ELR (cell line): ENCODE results near the gene FARS2.
"Not testable (repeated sequence)": the region's sequence is repeated elsewhere in the genome, so short reads cannot be mapped to it uniquely, and the experiment has no call there.

ENCODE experiments used
- DNase-seq: peaks from one replicate; pipeline ENCODE4 v3.0.0-alpha.2; 2015; ENCODE audit warnings: low read depth

Gene FARS2

GRCh38 chr6:5695260-5696245, 434.2 kb downstream of the FARS2 start:
- peak; percentile 80 for DNase-seq

DNA sequence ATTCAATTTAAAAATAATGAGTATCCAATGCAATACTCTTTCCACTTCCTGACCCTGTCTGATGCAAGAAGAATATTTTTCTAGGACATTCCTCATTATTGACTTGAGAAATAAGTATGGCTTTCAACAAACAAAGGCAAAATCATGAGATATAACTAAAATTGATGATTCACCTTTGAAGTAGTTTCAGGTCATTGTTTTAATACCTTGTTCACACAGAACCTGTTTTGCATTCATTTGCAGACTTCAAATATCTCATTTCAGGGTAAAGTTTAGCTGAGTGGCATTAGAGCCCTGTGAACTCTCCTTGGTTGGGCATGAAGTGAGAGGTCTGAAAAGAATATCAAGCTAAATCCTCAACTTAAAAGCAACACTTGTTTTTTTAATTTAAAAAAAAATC, 436.2 kb downstream of the FARS2 start:
- no peak for DNase-seq

GRCh38 chr6:5698318-5698717, 437.0 kb downstream of the FARS2 start:
- DNase-seq = no peak

DNA sequence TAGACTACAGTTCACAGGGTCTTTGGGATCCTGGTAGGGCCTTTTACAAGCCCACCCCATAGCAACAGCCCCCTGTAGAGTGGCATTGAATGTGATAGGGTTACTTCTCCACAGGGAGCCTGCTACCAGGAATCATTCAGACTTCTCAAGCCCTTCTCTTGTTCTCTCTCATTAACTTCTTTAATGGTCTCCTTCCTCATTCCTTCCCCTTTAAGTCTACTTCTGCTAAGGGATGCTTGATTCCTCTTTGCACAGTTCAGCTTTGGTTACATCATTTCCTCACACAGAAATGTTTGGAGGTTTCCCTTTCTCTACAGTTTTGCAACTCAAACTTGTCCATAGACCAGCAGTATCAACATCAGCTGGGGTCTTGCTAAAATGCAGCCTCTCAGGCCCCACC, 437.8 kb downstream of the FARS2 start:
- DNase-seq = not testable (repeated sequence)

GRCh38 chr6:5701174-5701573, 439.9 kb downstream of the FARS2 start:
- no peak for DNase-seq

DNA sequence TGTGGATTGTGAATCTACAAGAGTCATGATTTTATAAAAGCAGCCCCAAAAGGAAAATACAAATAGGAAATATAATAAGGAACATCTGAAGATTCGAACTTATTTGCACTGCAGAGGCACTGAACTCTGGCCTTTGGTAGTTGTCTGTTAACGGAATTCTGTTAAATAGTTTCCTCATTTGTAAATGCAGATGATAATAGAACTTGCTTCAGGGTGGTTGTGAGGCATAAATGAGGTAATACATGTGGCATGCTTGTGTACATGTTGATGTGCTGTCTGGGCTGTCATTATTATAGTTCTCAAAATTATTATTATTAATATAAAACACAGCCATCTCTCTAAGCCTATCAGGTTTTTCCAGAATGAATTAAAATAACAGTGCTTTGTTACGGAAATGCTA, 443.4 kb downstream of the FARS2 start:
- DNase-seq = no peak

GRCh38 chr6:5705252-5705651, 443.9 kb downstream of the FARS2 start:
- no peak for DNase-seq

DNA sequence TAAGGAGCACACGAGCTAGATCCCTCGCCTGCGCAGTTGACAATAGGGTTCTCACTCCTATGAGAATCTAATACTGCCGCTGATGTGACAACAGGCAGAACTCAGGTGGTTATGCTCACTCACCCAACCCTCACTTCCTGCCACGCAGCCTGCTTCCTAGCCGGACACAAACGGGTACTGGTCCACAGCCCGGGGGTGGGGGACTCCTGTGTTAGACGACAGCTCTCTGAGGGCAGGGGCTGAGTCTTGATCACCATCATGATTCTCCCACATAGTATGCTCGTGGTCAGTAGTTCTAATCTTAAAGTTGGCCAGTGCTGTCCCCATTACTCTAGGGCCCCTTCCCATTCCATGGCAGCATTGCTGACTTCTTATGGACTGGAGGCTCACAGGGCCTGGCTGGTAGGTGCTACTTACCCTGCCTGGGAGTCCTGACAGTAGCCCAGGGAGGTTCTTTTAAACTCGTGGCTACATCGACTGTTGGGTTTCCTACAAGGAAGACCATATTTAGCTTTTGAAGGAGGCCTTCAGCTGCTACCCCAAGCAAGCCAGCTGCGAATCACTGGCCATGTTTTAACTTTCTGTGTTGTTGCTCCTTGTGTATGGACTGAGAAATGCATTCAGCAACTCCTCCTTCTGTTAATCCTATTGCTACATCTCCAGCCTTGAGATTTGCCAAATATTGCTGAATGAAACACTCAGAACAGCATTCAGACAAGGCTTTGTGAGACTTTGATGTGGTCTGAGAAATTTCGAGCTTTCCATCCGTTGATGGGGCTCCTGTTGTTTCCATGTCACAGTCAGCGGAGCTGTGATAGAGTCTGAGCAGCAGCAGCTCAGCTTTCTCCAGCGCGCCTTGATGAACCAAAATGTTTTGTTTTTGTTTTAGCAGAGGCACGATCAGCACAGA, 445.1 kb downstream of the FARS2 start:
- no peak for DNase-seq

- DNase-seq = no peak
Observed at GRCh38 chr6:5707281-5708045, 446.1 kb downstream of the FARS2 start.

- DNase-seq = no peak
Observed at GRCh38 chr6:5710516-5710915, 449.2 kb downstream of the FARS2 start.

DNA sequence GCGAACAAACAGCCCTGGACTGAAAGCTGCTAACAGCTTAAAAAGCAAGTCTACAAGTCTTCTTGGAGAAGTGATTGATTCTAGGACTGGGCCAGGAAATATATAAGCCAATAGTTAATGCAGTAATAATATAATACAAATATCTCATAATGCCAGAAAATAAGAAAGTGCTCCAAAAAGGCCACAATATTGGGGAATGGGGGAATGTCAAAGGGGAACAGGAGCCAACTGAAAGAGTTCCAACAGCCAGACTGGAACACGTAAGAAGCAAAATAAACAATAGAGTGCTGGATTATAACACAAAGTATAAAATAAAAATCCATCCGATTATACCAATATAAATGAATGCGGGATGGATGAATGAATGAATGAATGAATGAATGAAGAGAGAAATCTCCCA, 449.6 kb downstream of the FARS2 start:
- DNase-seq = no peak

DNA sequence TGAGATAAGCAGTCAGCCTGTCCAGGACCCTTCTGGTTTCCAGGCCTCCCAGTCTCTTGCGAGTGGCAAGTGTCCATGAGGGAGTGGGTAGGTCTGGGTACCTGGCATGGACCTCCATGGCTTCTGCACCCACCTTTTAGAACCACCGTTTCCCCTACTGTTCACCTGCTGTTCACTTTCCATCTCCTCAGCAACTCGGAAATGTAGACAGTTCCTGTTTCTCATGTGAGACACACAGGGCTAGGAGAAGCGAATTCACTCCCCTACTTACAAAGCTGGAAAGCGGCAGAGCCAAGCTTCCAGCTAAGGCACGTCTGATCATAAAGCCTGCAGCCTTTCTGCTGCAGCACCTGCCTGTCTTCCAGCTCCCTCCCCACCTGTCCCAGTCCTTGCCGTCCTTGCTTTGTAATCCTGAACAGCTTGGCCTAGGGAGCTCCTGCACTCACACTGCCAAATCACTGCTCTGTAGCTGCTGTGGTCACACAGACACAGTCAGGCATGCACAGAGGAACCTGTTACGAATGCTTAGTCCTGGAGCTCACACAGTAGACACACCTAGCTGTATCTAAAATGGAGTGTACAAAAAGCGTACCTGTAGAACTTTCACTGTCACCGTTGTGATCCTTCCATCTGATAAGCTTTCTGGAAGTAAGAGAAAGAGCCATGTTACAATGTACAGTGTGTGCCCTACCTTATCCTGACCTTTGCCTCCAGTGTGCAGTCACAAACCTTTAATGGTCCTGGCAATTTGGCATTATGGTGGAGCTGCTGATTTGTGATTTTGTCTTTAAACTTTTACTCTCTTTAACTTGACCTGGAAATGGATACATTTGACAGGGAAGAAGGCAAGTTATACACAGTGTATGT, 451.3 kb downstream of the FARS2 start:
- no peak for DNase-seq

GRCh38 chr6:5713519-5713918, 452.2 kb downstream of the FARS2 start:
- no peak for DNase-seq

DNA sequence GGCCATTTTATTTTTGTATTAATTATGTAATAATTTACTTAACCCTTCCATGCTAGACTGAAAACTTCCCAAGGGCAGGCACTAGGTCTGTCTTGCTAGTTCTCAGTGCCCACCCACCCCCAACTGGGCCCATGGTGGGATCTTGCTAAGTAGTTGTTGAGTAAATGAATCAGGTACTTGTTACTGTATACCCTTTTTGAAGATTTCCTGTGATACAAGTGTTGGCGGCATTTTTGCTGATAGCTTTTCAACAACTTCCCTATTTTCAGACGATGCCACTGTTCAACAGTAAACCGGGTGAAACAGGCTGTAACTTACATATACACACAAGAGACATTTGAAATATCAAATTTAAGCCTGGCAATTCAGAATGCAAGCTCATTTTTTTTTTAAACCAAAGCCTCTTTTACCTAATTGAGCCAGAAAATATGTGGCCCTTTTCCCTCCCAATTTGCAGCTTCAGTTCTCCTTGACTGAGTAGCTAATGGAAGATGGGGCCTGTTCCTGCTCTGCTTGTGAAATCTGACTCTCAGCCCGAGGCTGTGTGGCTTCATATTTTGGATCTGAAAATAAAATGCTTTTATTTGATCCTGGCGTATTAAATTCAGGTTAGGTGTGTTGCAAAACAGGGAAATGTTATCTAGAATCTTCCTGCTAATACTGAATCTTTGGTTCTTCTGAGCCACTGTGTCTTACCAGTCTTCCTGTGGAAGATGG, 457.1 kb downstream of the FARS2 start:
- DNase-seq = no peak

- no peak for DNase-seq
Observed at GRCh38 chr6:5723841-5724691, 462.8 kb downstream of the FARS2 start.

DNA sequence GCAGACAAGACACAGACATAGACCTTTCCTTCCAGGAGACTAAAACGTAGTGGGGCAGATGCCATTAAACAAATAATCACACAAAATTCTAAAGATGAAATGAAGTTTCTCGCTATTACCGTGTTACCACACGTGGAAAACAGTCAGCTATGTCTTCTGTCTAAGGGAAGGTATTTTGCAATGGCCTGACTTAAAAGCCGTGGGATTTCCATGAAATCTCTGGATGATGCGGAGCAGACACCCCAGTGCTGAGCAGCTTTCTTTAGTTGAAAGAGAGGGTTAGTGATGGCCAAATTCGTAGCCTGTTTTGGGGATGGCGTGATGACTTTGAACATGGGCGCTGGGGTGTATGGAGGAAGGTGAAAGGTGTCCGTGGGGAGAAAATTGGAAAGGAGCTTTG, 463.6 kb downstream of the FARS2 start:
- no peak for DNase-seq

DNA sequence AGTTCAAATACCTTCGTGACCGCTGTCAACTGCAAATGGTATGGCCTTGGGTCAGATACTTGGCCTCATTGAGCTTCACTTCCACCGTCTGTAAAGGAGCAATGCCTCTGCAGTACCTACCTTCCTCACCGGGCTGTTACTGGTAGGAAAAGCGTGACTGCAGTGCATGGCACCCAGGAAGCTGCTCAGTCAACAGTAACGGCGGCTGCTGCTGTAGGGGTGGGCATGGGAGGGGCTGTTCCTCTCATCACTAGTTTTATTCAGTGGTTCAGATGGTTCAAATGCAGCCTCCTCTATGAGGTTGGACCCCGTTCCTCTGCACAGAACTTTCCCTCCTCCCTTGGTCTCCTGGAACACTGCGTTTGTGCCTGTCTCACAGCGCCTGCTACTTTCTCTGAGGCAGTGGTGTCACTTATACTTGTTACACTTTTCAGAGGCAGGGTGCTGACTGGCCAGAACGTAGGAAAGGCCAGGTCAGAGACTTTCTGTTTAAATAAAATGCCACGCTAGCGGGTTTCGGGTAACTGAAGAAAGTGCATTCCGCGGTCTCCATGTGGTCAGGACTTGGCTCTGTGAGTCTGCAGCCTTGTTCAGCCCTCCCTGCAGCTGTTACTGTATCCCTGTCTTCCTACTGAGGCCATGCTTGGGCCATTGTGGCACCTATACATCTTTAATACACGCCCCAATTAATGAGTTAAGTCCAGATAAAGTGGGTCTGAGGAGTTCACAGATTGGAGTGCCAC, 465.8 kb downstream of the FARS2 start:
- DNase-seq = no peak

- DNase-seq = no peak
Observed at GRCh38 chr6:5728351-5729079, 467.2 kb downstream of the FARS2 start.
